GM18519 (cell line): ENCODE measurements around the gene STRA8.

Experiments
- ATAC-seq: cut with Tn5 transposase; IDR thresholded peaks from one replicate; pipeline ENCODE4 v1.9.1; 2021; ENCODE audit warnings: mild to moderate bottlenecking, moderate library complexity; ENCODE audit not compliant: unreplicated experiment, low FRiP score

STRA8 gene

GRCh38 chr7:135300913-135301765 is 67.5 kb downstream of the STRA8 start:
- no peak for ATAC-seq
